ENCODE data around the gene SEPTIN11.

Gene SEPTIN11

GRCh38 chr4:76977113-76977512, 27.6 kb downstream of the SEPTIN11 start:
- Histone ChIP-seq H3K27me3 (ENCODE audit: control insufficient read depth in 2 of 2, insufficient read depth in 2 of 2, low read length in 2 of 2) (no peaks in the 10 kb centered on the region), H3K4me3 (ENCODE audit: low read length in 2 of 2) (no peak overlapping the region), H3K4me1 (ENCODE audit: control insufficient read depth in 2 of 2, insufficient read depth in 2 of 2, low read length in 2 of 2) (peaks cover 4 to 10% of the 10 kb centered on the region in 2 donors), H3K9ac (ENCODE audit: low read depth in 1 of 2, low read length in 2 of 2) (no peak overlapping the region), H3K9me3 (ENCODE audit: control insufficient read depth in 2 of 2, low read length in 2 of 2) (no peaks in the 10 kb centered on the region), H3K36me3 (ENCODE audit: control insufficient read depth in 2 of 2, insufficient read depth in 2 of 2, low read length in 2 of 2) (no peaks in the 10 kb centered on the region), H3K27ac (ENCODE audit: low read depth in 2 of 2, low read length in 2 of 2) (no peak overlapping the region)

DNA sequence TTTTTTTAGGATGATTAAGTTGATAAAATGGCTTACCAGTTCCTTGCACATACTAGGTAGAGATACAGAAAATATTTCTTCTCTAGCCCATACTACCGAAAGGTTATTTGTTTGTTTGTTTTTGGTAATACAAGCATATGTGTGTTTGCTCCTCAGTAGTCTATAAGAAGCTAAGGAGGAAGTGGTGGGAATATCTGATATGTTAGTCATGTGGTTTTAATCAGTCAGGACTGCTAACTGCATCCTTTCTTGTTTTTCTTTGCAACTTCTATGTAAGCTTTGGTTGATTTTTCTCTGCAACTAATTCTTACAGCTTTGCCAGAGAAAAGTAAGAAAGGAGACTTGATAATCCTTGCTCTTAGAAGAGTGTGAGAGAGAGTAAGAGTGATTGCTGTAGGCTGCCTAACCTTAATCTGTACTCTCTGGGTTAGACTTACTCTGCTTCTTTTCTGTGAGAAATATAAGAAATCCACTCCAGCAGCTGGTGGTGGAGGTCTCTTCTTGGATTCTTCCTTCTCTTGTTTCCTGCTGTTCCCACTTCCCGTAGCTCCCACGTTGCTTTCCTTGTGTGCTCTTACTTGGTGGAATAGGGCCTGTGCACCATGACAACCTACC, 28.3 kb downstream of the SEPTIN11 start:
- Histone ChIP-seq H3K9me3 (ENCODE audit: control insufficient read depth in 2 of 2, low read length in 2 of 2) (no peaks in the 10 kb centered on the region), H3K27ac (ENCODE audit: low read depth in 2 of 2, low read length in 2 of 2) (no peak overlapping the region), H3K27me3 (ENCODE audit: control insufficient read depth in 2 of 2, insufficient read depth in 2 of 2, low read length in 2 of 2) (no peaks in the 10 kb centered on the region), H3K9ac (ENCODE audit: low read depth in 1 of 2, low read length in 2 of 2) (no peak overlapping the region), H3K36me3 (ENCODE audit: control insufficient read depth in 2 of 2, insufficient read depth in 2 of 2, low read length in 2 of 2) (no peaks in the 10 kb centered on the region), H3K4me1 (ENCODE audit: control insufficient read depth in 2 of 2, insufficient read depth in 2 of 2, low read length in 2 of 2) (peaks cover 4 to 13% of the 10 kb centered on the region in 2 donors), H3K4me3 (ENCODE audit: low read length in 2 of 2) (no peak overlapping the region)

GRCh38 chr4:76979236-76979635, 29.7 kb downstream of the SEPTIN11 start:
- Histone ChIP-seq H3K27ac (ENCODE audit: low read depth in 2 of 2, low read length in 2 of 2) (no peak overlapping the region), H3K9ac (ENCODE audit: low read depth in 1 of 2, low read length in 2 of 2) (no peak overlapping the region), H3K4me1 (ENCODE audit: control insufficient read depth in 2 of 2, insufficient read depth in 2 of 2, low read length in 2 of 2) (peaks cover 4 to 21% of the 10 kb centered on the region in 2 donors), H3K4me3 (ENCODE audit: low read length in 2 of 2) (no peak overlapping the region), H3K27me3 (ENCODE audit: control insufficient read depth in 2 of 2, insufficient read depth in 2 of 2, low read length in 2 of 2) (no peaks in the 10 kb centered on the region), H3K36me3 (ENCODE audit: control insufficient read depth in 2 of 2, insufficient read depth in 2 of 2, low read length in 2 of 2) (no peaks in the 10 kb centered on the region), H3K9me3 (ENCODE audit: control insufficient read depth in 2 of 2, low read length in 2 of 2) (no peaks in the 10 kb centered on the region)

- Histone ChIP-seq H3K27ac (ENCODE audit: low read depth in 2 of 2, low read length in 2 of 2) (no peak overlapping the region), H3K36me3 (ENCODE audit: control insufficient read depth in 2 of 2, insufficient read depth in 2 of 2, low read length in 2 of 2) (no peaks in the 10 kb centered on the region), H3K27me3 (ENCODE audit: control insufficient read depth in 2 of 2, insufficient read depth in 2 of 2, low read length in 2 of 2) (no peaks in the 10 kb centered on the region), H3K4me3 (ENCODE audit: low read length in 2 of 2) (no peak overlapping the region), H3K9me3 (ENCODE audit: control insufficient read depth in 2 of 2, low read length in 2 of 2) (no peaks in the 10 kb centered on the region), H3K9ac (ENCODE audit: low read depth in 1 of 2, low read length in 2 of 2) (no peak overlapping the region), H3K4me1 (ENCODE audit: control insufficient read depth in 2 of 2, insufficient read depth in 2 of 2, low read length in 2 of 2) (peaks cover 4 to 24% of the 10 kb centered on the region in 2 donors)
Measured at GRCh38 chr4:76980261-76980660, 30.7 kb downstream of the SEPTIN11 start.

- no peak overlapping the region for H3K9ac ChIP-seq (ENCODE audit: low read depth in 1 of 2, low read length in 2 of 2)
- H3K9me3 ChIP-seq (ENCODE audit: control insufficient read depth in 2 of 2, low read length in 2 of 2): no peaks in the 10 kb centered on the region
- no peaks in the 10 kb centered on the region for H3K36me3 ChIP-seq (ENCODE audit: control insufficient read depth in 2 of 2, insufficient read depth in 2 of 2, low read length in 2 of 2)
- no peak overlapping the region for H3K4me3 ChIP-seq (ENCODE audit: low read length in 2 of 2)
- peaks cover 4 to 31% of the 10 kb centered on the region in 2 donors for H3K4me1 ChIP-seq (ENCODE audit: control insufficient read depth in 2 of 2, insufficient read depth in 2 of 2, low read length in 2 of 2)
- no peak overlapping the region for H3K27ac ChIP-seq (ENCODE audit: low read depth in 2 of 2, low read length in 2 of 2)
- H3K27me3 ChIP-seq (ENCODE audit: control insufficient read depth in 2 of 2, insufficient read depth in 2 of 2, low read length in 2 of 2): no peaks in the 10 kb centered on the region
Measured at GRCh38 chr4:76981644-76982043, 32.1 kb downstream of the SEPTIN11 start.

DNA sequence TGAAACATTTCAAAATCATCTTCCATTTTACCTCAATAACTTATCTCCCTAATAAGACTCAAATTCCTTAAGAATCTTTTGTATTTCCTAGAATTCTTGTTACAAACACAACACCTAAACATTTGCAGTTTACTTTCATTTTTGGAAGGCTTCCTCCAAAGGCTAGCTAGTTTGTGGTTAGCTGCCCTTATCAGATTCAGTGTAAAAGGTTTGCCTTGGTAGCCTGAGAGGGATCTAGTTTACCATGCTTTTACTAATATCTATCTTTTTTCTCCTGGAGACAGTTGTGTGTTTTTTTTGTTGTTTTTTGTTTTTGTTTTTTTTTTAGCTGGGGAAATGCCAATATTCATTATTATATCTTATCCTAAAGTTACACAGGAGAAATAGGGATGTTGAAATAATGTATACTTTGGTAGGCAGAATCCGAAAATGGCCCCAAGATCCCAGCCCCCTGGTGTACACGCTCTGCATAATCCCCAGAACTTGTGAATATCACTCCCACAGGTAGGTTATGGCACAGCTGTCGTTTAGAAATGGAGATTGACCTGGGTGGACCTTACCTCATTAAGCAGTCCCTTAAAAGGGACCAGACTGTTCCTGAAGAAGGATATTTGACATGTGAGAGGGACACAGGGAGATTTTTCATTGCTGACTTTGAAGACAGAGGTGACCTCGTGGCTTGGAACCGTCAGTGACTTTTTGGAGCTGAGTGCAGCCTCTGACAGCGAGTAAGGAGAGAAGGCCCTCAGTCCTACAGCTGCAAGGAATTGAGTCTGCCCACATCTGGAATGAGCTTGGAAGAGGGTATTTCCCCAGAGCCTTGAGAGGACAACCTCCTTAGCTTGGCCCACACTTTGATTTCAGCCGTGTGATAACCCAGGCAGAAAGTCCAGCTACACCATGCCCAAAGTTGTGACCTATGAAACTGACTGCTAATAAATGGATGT, 33.4 kb downstream of the SEPTIN11 start:
- Histone ChIP-seq H3K27ac (ENCODE audit: low read depth in 2 of 2, low read length in 2 of 2) (no peak overlapping the region), H3K27me3 (ENCODE audit: control insufficient read depth in 2 of 2, insufficient read depth in 2 of 2, low read length in 2 of 2) (no peaks in the 10 kb centered on the region), H3K9ac (ENCODE audit: low read depth in 1 of 2, low read length in 2 of 2) (no peak overlapping the region), H3K9me3 (ENCODE audit: control insufficient read depth in 2 of 2, low read length in 2 of 2) (no peaks in the 10 kb centered on the region), H3K4me1 (ENCODE audit: control insufficient read depth in 2 of 2, insufficient read depth in 2 of 2, low read length in 2 of 2) (peaks cover 4 to 38% of the 10 kb centered on the region in 2 donors), H3K36me3 (ENCODE audit: control insufficient read depth in 2 of 2, insufficient read depth in 2 of 2, low read length in 2 of 2) (no peaks in the 10 kb centered on the region), H3K4me3 (ENCODE audit: low read length in 2 of 2) (no peak overlapping the region)

DNA sequence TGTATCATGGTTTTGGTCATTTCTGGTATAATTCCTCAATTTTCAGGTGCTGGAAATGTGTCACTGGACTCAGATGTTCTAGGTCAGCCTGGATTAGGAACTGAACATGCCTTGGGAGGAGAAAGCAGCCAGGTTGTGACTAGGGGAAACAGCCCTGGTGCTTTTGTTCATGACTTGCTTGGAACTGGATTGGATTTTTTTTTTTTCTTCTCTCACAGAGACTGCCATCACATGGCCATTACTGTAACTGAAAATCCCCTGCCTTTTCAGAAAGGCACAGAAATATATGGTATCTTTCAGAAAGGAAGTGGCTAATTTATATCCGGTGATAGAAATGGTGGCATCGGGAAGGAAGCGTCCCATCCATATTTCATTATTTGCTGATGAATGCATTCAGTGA, 34.6 kb downstream of the SEPTIN11 start:
- no peaks in the 10 kb centered on the region for H3K9me3 ChIP-seq (ENCODE audit: control insufficient read depth in 2 of 2, low read length in 2 of 2)
- no peak overlapping the region for H3K4me3 ChIP-seq (ENCODE audit: low read length in 2 of 2)
- H3K4me1 ChIP-seq (ENCODE audit: control insufficient read depth in 2 of 2, insufficient read depth in 2 of 2, low read length in 2 of 2): peaks cover 7 to 39% of the 10 kb centered on the region in 2 donors
- no peaks in the 10 kb centered on the region for H3K36me3 ChIP-seq (ENCODE audit: control insufficient read depth in 2 of 2, insufficient read depth in 2 of 2, low read length in 2 of 2)
- no peak overlapping the region for H3K9ac ChIP-seq (ENCODE audit: low read depth in 1 of 2, low read length in 2 of 2)
- peak overlapping the region; percentile 59 to 75 for H3K27ac ChIP-seq (ENCODE audit: low read depth in 2 of 2, low read length in 2 of 2)
- no peaks in the 10 kb centered on the region for H3K27me3 ChIP-seq (ENCODE audit: control insufficient read depth in 2 of 2, insufficient read depth in 2 of 2, low read length in 2 of 2)

- H3K4me1 ChIP-seq (ENCODE audit: control insufficient read depth in 2 of 2, insufficient read depth in 2 of 2, low read length in 2 of 2): peaks cover 7 to 39% of the 10 kb centered on the region in 2 donors
- H3K36me3 ChIP-seq (ENCODE audit: control insufficient read depth in 2 of 2, insufficient read depth in 2 of 2, low read length in 2 of 2): no peaks in the 10 kb centered on the region
- peak overlapping the region; percentile 59 to 75 for H3K27ac ChIP-seq (ENCODE audit: low read depth in 2 of 2, low read length in 2 of 2)
- H3K27me3 ChIP-seq (ENCODE audit: control insufficient read depth in 2 of 2, insufficient read depth in 2 of 2, low read length in 2 of 2): no peaks in the 10 kb centered on the region
- no peaks in the 10 kb centered on the region for H3K9me3 ChIP-seq (ENCODE audit: control insufficient read depth in 2 of 2, low read length in 2 of 2)
- H3K9ac ChIP-seq (ENCODE audit: low read depth in 1 of 2, low read length in 2 of 2): no peak overlapping the region
- H3K4me3 ChIP-seq (ENCODE audit: low read length in 2 of 2): no peak overlapping the region
Measured at GRCh38 chr4:76984788-76985211, 35.2 kb downstream of the SEPTIN11 start.

DNA sequence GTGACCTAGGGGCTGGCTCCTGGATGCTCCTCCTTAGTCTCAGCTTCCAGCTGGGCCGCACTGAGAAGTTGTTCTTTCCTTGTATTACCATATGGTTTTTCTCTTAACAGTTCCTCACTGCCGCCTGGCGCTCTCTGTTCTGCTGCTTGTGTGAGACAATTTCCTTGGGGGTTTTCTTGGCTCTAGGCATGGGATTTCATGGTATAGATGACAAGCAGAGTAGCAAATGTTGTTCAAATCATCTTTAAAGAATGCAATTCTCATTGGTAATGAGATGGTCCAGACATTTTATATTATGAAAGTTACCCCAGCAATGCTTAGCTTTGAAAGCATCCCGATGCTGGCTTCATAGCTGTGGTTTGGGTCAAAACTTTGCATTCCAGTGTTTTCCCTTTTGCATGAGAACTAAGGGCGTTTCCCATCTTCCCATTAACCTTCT, 37.6 kb downstream of the SEPTIN11 start:
- peaks cover 10 to 41% of the 10 kb centered on the region in 2 donors for H3K4me1 ChIP-seq (ENCODE audit: control insufficient read depth in 2 of 2, insufficient read depth in 2 of 2, low read length in 2 of 2)
- no peak overlapping the region for H3K9ac ChIP-seq (ENCODE audit: low read depth in 1 of 2, low read length in 2 of 2)
- H3K4me3 ChIP-seq (ENCODE audit: low read length in 2 of 2): no peak overlapping the region
- no peaks in the 10 kb centered on the region for H3K27me3 ChIP-seq (ENCODE audit: control insufficient read depth in 2 of 2, insufficient read depth in 2 of 2, low read length in 2 of 2)
- H3K27ac ChIP-seq (ENCODE audit: low read depth in 2 of 2, low read length in 2 of 2): peak overlapping the region; percentile 39 to 56
- no peaks in the 10 kb centered on the region for H3K9me3 ChIP-seq (ENCODE audit: control insufficient read depth in 2 of 2, low read length in 2 of 2)
- no peaks in the 10 kb centered on the region for H3K36me3 ChIP-seq (ENCODE audit: control insufficient read depth in 2 of 2, insufficient read depth in 2 of 2, low read length in 2 of 2)

- H3K9ac ChIP-seq (ENCODE audit: low read depth in 1 of 2, low read length in 2 of 2): no peak overlapping the region
- H3K9me3 ChIP-seq (ENCODE audit: control insufficient read depth in 2 of 2, low read length in 2 of 2): no peaks in the 10 kb centered on the region
- H3K27me3 ChIP-seq (ENCODE audit: control insufficient read depth in 2 of 2, insufficient read depth in 2 of 2, low read length in 2 of 2): no peaks in the 10 kb centered on the region
- H3K27ac ChIP-seq (ENCODE audit: low read depth in 2 of 2, low read length in 2 of 2): peak overlapping the region; percentile 39 to 56
- H3K36me3 ChIP-seq (ENCODE audit: control insufficient read depth in 2 of 2, insufficient read depth in 2 of 2, low read length in 2 of 2): no peaks in the 10 kb centered on the region
- H3K4me1 ChIP-seq (ENCODE audit: control insufficient read depth in 2 of 2, insufficient read depth in 2 of 2, low read length in 2 of 2): peaks cover 10 to 40% of the 10 kb centered on the region in 2 donors
- no peak overlapping the region for H3K4me3 ChIP-seq (ENCODE audit: low read length in 2 of 2)
Measured at GRCh38 chr4:76987685-76988084, 38.1 kb downstream of the SEPTIN11 start.
